Fibroblast of peridontal ligament (primary cell): Measurements from ENCODE around the gene TMEM132C.
"Not testable (repeated sequence)": the region's sequence is repeated elsewhere in the genome, so short reads cannot be mapped to it uniquely, and the experiment has no call there.

ENCODE experiments used
- DNase-seq: peaks from one replicate; pipeline ENCODE4 v3.0.0-alpha.2; 2010; ENCODE audit errors: extremely low read depth

TMEM132C gene

GRCh38 chr12:128267131-128267622 is at the start of gene TMEM132C:
Gene TMEM132C, plus strand, starts transcription at chr12:128267170. Its CDS starts 233 bp downstream, at chr12:128267403.
- DNase-seq: no peak

- no peak for DNase-seq
Measured at GRCh38 chr12:128224226-128224625, 42.7 kb upstream of the TMEM132C start.

- DNase-seq: no peak
Measured at GRCh38 chr12:128228581-128228980, 38.4 kb upstream of the TMEM132C start.

DNA sequence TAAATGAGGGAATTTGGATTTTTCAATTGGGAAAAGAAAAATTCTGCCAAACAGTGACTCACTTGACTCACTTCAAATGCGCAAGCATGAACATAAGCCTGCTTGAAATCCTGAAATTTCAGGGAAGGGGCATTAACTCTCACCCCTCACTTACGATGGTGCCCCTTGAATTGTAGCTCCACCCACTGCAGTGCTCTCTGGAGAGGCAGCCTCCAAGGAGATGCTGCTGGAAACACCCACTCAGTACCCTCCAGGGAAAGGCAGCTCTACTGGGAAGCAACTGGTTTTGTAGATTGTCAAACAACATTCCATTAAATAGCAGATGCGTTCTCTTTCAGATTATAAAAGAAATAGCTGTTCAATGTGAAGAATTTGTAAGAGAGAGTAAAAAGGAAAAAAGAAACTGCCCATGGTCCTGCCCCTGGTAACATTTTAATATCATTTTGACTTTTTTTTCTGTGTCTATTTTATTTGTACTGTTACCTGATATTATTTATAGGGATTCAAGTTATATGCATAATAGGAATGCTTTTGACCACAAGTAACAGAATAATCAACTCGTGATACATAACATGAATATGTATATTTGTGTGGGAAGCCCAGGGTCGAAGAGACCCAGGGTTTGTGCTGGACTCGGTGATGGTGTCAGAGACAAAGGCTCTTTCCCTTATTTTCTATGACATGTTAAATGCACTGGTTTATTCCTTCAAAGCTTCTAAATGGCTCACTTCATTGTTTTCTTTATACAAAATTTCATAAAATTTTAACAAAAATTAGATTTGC is 31.1 kb upstream of the TMEM132C start:
- DNase-seq: no peak

DNA sequence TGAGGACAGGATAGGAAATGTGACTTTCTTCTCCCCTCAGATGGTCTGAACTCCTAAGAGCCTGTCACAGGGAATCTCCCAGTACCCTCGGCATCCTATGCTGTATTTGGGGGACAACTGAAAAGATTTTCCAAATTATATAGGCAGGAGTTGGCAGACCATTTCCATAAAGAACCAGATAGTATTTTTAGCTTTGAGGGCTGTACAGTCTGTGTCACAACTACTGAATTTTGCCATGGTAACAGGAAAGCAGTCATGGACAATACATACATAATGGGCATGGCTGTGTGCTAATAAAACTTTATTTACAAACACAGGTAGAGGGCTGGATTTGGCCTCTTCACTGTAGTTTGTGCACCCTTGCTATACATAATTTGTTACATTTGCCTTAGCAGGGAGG is 30.4 kb upstream of the TMEM132C start:
- DNase-seq: no peak

DNA sequence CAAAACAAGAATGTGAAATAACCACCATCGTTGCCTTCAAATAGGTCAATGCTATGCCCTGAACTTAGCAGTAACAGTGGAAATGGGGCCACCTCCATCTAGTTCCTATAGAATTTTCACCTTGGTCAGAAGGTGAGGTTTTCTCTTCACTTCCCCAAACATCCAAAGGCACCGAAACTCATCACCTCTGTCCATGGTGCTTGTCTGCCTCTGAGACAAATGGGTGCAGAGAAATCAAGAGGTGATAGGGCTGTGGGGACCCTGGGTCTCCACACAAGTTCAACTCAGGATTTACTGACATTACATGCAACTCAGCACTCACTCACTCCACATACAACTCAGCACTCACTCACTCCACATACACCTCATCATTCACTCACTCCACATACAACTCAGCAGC is 26.2 kb upstream of the TMEM132C start:
- no peak for DNase-seq

DNA sequence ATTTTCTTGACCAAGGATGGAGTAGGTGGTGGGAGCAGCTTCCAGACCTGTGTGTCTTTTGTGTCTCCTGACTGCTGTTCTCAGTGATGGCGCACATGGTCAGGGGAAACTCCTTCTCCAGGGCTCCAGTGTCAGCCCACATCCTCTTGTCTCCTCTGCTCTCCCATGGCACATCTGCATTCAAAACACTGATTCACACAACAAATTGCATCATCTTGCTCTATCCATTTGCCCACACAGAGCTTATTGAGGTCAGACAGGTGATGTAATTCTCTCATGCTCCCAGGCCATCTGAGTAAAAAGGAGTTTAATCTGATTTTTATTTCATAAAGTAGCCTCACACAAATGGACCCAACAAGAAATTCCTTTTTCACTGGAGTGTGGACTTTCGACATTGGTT is 21.8 kb upstream of the TMEM132C start:
- no peak for DNase-seq

DNA sequence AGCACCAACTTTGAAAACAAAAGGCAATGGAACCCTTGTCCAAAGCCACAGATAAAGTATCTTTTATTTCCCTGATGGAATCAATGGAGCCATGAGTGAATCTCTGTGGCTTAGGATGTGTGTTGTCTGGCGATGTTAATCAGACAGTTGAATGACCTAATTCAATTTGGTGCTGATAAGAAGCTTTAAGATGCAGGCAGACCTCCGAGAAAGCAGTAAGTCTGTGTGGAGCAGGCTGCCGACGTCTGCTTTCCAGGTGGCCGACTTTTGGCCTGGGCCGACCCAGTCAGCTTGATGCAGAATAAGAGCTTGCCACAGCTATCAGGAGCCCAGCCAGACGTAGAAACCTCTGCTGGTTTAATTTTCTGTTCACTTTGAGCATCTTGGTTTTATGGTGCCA is 21.1 kb upstream of the TMEM132C start:
- DNase-seq: no peak

GRCh38 chr12:128250096-128250495 is 16.9 kb upstream of the TMEM132C start:
- no peak for DNase-seq

DNA sequence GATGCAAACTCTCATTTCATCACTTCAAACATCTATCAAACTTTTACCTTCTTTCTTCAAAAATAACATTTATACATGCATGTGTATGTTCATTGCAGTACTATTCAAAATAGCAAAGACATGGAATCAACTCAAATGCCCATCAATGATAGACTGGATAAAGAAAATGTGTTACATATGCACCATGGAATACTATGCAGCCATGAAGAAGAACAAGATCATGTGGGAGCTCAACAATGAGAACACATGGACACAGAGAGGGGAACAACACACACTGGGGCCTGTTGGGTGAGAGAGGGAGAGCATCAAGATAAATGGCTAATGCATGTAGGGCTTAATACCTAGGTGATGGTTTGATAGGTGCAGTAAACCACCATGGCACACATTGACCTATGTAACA is 13.1 kb upstream of the TMEM132C start:
- DNase-seq: not testable (repeated sequence)

DNA sequence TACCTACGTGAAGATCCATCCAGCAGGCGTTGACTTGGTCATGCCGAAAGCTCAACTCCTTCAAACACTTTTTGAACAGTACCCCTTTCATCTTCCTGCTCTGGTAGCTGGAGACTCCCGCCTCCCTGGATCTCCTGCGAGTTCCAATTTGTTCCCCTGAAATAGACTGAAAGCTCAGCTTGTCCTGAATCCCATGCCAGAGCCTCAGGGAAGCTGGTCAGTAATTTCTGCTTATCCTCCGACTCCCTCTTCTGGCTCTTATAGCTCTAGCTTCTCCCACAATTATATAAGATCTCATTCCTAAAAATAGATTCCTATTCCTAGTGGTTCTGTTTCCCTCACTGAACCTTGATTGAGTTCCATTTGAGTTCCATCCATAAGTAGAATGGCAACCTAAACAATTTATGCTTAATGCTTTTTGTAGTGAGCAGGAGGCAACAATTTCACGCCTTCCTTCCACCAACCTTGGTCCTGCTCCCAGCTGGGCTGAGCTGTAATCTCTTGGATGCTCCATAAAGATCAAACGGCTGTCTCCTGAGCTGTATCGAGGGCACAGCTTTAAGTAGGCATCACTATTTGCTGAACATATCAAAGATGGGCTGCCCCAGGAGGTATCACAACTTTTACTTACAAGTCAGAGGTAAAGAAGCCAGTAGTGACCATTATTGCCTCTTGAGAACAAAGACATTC is 8.0 kb upstream of the TMEM132C start:
- DNase-seq: no peak

DNA sequence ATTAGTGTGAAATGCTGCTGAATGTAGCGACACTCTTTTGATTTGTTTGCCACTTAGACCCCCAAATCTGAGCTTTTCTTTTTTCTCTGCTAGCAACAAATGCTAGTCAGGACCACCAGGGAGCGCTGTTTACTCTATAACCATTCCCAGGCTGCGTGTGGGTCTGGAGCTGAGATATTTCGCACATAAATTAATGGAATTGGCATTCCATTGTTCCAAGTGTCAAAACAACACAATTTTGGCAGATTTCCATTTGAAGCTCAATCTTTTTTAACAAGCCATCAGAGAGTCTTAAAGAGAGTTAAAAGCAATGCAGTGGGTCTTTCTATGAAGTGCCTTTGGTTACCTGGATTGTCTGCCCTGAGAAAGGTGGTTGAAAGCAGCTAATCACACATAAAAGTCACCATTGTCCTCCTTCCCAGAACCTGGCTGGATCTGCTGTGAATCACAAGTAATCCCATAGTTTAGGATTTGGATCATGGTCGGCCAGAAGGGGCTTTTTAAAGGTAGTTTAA is 7.4 kb upstream of the TMEM132C start:
- DNase-seq: no peak

GRCh38 chr12:128261757-128262156 is 5.2 kb upstream of the TMEM132C start:
- DNase-seq: no peak

GRCh38 chr12:128265566-128265965 is 1.4 kb upstream of the TMEM132C start:
- no peak for DNase-seq

- no peak for DNase-seq
Measured at GRCh38 chr12:128266086-128266485, 884 bp upstream of the TMEM132C start.

- DNase-seq: no peak
Measured at GRCh38 chr12:128266541-128267130, 334 bp upstream of the TMEM132C start.

DNA sequence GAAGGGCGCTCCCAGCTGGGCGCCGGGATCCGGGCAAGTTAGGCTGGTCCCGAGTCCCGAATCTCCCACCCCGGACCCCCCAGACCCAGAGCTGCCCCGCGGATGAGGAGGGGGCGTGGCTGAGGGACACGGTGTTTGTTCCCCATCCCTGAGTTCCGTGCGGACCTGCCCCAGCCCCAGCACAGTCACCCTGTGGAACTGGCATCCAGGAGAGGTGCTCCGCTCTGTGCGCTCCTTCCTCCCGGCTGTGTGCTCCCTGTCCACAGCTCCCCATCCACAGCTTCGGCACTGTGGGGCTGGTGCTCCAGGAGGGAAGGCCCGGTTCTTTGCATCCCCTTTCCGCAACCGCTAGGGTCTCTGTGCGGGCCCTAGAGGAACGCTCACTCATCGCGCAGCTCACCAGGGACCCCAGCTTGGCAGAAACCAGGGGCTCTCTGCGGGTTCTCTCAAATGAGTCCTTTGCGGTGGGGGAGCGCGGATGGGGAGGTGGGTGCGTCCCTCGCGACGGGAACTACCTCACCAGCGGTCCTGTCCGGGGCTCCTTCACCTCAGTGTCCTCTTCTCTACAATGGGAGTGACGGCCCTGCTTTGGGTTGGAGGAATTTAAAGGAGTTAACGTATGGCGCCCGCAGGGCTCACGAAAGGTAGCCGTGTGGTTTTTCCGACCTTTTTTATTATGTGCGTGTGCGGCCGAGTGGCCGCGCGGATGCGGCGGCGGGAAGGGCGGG is 845 bp downstream of the TMEM132C start:
- no peak for DNase-seq

- no peak for DNase-seq
Measured at GRCh38 chr12:128268379-128268995, 1.5 kb downstream of the TMEM132C start.

- no peak for DNase-seq
Measured at GRCh38 chr12:128269181-128269591, 2.2 kb downstream of the TMEM132C start.

- no peak for DNase-seq
Measured at GRCh38 chr12:128276471-128276870, 9.5 kb downstream of the TMEM132C start.

GRCh38 chr12:128286970-128287369 is 20.0 kb downstream of the TMEM132C start:
- no peak for DNase-seq
